Astrocyte of the cerebellum (primary cell): ENCODE data around the gene OR5D13.

Experiments
- DNase-seq: peaks from one replicate; pipeline ENCODE4 v3.0.0-alpha.2; 2011; ENCODE audit warnings: low read depth
- H3K4me3 ChIP-seq: 2 replicates; pipeline ENCODE4 v1.5.1; 2011; ENCODE audit warnings: mild to moderate bottlenecking, low read depth, low read length, moderate library complexity
- in situ Hi-C: cut with HindIII; loops from 2 replicates; pipeline ENCODE4 v1.10.0; 2017; ENCODE audit warnings: low sequenced_read_pairs
- TF ChIP-seq, protein P1 (sequence below): IDR thresholded peaks from 2 replicates; pipeline ENCODE4 v1.5.1; 2012; ENCODE audit warnings: low read length, low read depth, moderate library complexity, mild to moderate bottlenecking; ENCODE audit errors: missing control alignments

Gene OR5D13, protein sequence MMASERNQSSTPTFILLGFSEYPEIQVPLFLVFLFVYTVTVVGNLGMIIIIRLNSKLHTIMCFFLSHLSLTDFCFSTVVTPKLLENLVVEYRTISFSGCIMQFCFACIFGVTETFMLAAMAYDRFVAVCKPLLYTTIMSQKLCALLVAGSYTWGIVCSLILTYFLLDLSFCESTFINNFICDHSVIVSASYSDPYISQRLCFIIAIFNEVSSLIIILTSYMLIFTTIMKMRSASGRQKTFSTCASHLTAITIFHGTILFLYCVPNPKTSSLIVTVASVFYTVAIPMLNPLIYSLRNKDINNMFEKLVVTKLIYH

DNA sequence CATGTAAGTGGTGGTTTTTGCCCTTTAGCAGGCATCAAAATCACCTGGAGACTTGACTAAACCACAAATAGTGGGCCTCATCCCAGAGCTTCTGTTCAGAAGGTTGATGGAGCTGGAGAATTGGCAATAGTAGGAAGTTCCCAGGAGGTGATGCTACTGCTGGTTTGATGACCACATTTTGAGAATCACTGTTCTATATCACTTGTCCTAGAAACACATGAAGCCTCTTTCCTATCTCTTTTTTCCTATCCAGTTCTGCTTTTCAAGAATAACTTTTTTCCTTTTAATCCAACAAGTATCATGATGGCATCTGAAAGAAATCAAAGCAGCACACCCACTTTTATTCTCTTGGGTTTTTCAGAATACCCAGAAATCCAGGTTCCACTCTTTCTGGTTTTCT is at the start of gene OR5D13:
TSS of gene OR5D13 (plus strand) at position 301 of the 400 bp plus-strand sequence. CDS start at position 301, 0 bp downstream.
- DNase-seq: no peak
- TF ChIP-seq, protein P1, sequence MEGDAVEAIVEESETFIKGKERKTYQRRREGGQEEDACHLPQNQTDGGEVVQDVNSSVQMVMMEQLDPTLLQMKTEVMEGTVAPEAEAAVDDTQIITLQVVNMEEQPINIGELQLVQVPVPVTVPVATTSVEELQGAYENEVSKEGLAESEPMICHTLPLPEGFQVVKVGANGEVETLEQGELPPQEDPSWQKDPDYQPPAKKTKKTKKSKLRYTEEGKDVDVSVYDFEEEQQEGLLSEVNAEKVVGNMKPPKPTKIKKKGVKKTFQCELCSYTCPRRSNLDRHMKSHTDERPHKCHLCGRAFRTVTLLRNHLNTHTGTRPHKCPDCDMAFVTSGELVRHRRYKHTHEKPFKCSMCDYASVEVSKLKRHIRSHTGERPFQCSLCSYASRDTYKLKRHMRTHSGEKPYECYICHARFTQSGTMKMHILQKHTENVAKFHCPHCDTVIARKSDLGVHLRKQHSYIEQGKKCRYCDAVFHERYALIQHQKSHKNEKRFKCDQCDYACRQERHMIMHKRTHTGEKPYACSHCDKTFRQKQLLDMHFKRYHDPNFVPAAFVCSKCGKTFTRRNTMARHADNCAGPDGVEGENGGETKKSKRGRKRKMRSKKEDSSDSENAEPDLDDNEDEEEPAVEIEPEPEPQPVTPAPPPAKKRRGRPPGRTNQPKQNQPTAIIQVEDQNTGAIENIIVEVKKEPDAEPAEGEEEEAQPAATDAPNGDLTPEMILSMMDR: no peak
- H3K4me3 ChIP-seq: no peak within 1 kb of the TSS
- in situ Hi-C loops: no loop called here

DNA sequence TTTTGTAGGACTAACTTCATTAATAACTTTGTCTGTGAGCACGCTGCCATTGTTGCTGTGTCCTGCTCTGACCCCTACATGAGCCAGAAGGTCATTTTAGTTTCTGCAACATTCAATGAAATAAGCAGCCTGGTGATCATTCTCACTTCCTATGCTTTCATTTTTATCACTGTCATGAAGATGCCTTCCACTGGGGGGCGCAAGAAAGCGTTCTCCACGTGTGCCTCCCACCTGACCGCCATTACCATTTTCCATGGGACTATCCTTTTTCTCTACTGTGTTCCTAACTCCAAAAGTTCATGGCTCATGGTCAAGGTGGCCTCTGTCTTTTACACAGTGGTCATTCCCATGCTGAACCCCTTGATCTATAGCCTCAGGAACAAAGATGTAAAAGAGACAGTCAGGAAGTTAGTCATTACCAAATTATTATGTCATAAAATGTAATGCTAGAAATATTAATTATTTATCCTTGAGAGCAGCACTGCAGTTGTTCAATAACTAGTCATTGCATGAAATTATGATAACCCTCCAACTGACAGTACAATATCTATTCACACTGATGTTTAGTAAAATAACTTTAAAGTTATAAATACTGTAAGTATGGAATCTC is 46.4 kb upstream of the OR5D13 start:
- in situ Hi-C loops: no loop called here
- no peak overlapping the region for H3K4me3 ChIP-seq
- DNase-seq: no peak
- TF ChIP-seq, protein P1: no peak

DNA sequence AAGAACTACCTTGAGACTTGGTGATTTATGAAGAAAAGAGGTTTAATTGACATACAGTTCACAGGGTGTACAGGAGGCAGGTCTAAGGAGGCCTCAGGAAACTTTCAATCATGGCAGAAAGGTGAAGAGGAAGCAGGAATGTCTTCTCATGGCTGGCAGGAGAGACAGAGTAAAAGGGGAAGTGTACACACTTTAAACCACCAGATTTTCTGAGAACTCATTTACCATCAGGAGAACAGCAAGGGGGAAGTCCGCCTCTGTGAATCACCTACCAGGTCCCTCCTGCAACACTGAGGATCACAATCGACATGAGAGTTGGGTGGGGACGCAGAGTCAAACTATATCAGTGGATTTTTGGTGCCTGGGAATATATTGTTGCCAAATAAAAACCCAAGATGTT is 40.3 kb upstream of the OR5D13 start:
- DNase-seq: no peak
- no peak overlapping the region for H3K4me3 ChIP-seq
- TF ChIP-seq, protein P1: no peak
- in situ Hi-C loops: no loop called here

DNA sequence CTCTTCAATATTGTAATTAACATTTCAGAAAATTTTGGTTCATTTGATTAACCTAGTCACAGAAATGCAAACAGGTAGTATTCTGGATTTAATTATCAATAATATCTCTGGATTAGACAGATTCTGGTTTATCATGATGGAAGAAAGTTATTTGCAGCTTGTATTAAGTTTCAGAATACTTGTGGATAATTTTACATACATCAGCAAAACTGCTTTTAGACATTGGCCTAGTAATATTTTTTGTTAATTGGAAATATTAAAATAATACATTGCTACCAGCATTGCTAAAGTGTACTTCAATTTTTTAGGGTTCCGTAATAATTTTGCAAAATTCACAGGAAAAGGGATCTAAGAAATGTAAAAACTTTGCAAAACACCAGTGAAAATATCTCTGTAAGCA is 18.4 kb downstream of the OR5D13 start:
- TF ChIP-seq, protein P1: no peak
- no peak overlapping the region for H3K4me3 ChIP-seq
- in situ Hi-C loops: no loop called here
- no peak for DNase-seq

DNA sequence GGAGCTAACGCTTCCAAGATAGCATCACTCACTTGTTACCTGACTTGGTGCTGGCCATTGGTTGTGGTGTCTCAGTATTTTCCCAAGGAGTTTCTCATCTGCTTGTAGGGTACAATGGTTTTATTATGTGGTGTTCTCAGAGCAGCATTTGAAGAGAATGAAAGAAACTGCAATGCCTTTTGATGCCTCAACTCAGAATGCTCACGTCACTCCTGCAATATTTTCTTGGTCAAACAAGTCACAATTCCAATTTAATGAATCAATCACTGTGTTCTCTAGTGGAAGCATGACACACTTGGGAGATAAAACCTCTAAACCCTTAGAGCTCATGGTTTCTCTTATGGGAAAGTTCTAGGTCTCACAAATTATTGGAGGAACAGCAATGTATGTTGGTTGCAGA is 20.1 kb downstream of the OR5D13 start:
- no peak for DNase-seq
- no peak overlapping the region for H3K4me3 ChIP-seq
- in situ Hi-C loops: no loop called here

DNA sequence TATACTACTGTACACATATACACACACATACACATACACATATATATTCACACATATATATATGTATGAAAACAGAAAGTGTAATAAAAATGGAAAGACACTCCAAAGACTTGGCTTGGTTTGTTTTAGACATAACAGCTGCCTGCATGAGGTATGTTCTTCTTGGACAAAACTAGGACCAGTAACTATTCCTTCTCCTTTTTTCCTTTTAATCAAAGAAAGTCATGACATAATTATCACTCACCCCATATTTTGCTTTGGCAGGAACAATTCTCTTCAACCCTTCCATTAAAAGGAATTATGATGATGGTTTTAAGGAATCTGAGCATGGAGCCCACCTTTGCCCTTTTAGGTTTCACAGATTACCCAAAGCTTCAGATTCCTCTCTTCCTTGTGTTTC is 22.0 kb downstream of the OR5D13 start, which contains the start of gene OR5D14:
TSS of gene OR5D14 (plus strand) at position 301 of the 400 bp plus-strand sequence. CDS start at position 301, 0 bp downstream.
- TF ChIP-seq, protein P1: no peak
- DNase-seq: no peak
- in situ Hi-C loops: no loop called here
- no peak within 1 kb of the TSS for H3K4me3 ChIP-seq

More for the DNA sequence above, 20.1 kb downstream of the OR5D13 start:
- TF ChIP-seq, protein P1: no peak
